ENCODE results near the gene PIRT. TPM values are rescaled to one million over a fixed set of nuclear protein-coding genes. Genes with fewer than 3 reads are reported as not detected.

Gene PIRT
- total and polyA plus RNA-seq, 5 donors: 0.02 to 0.11 TPM; not detected in 3

DNA sequence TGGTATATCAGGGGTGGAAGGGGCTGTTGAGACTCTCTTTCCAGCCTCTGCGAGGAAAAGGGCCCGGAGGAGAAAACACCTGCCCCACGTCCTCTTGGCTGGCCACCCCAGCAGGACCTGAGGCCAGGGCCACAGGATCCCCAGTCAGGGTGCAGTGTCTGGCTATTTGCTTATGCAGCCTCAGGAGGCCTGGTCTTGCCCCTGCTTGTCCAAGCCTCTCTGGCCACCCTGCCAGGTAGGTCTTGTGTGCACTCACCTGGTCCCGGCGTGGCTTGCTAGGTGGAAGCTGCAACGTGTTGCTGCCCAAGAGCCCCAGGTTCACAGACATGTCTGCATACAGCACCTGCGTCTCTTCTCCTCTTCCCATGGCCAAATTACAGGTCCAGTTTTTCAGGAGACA lies 34.5 kb downstream of the PIRT start:
- Histone ChIP-seq H3K27ac (ENCODE audit: low read length) (no peak overlapping the region), H3K4me3 (ENCODE audit: low read length) (no peak overlapping the region), H3K9me3 (ENCODE audit: control insufficient read depth, low read length) (no peaks in the 10 kb centered on the region), H3K27me3 (ENCODE audit: control insufficient read depth, insufficient read depth) (no peaks in the 10 kb centered on the region), H3K4me1 (ENCODE audit: control insufficient read depth, insufficient read depth, low read length) (no peaks in the 10 kb centered on the region)
- intact Hi-C loops (cut with DNase I): no loop called here
- no peak for ATAC-seq
- DNase-seq: no peak
- WGBS: 92% methylated on average over 7 of the region's 7 CpGs

DNA sequence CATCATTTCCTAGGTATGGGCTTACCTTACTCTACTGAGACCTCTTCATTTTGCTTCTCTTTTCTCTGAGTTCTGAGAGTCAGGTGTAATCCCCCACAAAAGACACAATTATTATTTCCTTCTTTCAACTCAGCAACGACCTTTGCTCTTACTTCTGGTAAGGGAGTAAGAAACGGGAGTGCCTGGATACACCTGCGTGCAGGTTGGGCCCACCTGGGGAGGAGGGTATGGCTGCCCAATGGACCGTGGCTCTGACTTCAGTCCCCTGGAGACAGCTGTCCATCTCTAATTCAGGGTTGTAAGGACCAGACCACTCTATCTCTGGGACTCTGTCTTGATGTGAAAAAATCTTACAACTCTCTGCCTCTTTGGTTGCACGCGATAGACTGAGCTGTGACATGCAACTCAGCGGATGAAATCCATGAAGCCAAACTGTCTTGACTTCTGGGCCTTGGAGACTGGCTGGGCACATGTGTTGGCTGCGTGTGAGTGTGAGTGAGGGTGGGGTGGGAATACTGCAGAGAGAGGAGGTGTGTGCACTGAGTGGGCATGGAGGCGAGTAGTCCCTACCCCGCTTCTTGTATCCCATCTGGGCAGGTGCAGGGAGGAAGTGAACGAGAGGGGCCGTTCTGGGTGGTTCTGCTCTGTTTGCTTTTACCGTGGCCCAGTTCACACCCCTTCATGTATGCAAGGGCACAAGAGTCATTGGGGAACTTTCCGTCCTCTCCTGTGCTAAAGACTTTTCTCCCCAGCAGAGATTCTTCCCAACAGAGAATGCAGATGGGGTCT lies 35.2 kb downstream of the PIRT start:
- H3K27ac ChIP-seq (ENCODE audit: low read length): no peak overlapping the region
- ATAC-seq (no peak), DNase-seq (no peak)
- H3K4me1 ChIP-seq (ENCODE audit: control insufficient read depth, insufficient read depth, low read length): peaks cover 4% of the 10 kb centered on the region
- WGBS: 85% methylated on average over 14 of the region's 14 CpGs
- intact Hi-C loops (cut with DNase I): no loop called here
- no peak overlapping the region for H3K4me3 ChIP-seq (ENCODE audit: low read length)
- no peaks in the 10 kb centered on the region for H3K27me3 ChIP-seq (ENCODE audit: control insufficient read depth, insufficient read depth)
- H3K9me3 ChIP-seq (ENCODE audit: control insufficient read depth, low read length): no peaks in the 10 kb centered on the region

DNA sequence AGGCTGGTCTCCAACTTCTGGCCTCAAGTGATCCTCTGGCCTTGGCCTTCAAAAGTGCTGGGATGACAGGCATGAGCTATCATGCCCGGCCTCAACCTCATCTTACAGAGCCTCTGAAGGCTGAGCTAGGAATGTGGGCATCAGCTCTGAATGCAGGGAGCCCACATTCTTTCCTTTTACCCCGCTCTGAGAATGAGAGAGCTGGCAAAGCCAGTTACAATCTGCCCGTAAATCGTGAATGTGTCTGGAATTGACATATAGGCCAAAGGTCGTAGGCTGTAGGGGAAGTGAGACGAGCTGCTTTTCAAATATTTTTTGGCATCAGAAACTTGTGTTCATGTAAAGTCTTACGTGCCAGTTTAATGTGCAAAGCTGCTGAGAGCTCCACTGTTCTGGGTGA lies 38.5 kb downstream of the PIRT start:
- Histone ChIP-seq H3K9me3 (ENCODE audit: control insufficient read depth, low read length) (no peaks in the 10 kb centered on the region), H3K27ac (ENCODE audit: low read length) (no peak overlapping the region), H3K4me1 (ENCODE audit: control insufficient read depth, insufficient read depth, low read length) (peaks cover 6% of the 10 kb centered on the region), H3K27me3 (ENCODE audit: control insufficient read depth, insufficient read depth) (no peaks in the 10 kb centered on the region), H3K4me3 (ENCODE audit: low read length) (no peak overlapping the region)
- WGBS: 67% methylated on average over 7 of the region's 7 CpGs
- ATAC-seq: no peak
- DNase-seq: no peak
- intact Hi-C loops (cut with DNase I): no loop called here

DNA sequence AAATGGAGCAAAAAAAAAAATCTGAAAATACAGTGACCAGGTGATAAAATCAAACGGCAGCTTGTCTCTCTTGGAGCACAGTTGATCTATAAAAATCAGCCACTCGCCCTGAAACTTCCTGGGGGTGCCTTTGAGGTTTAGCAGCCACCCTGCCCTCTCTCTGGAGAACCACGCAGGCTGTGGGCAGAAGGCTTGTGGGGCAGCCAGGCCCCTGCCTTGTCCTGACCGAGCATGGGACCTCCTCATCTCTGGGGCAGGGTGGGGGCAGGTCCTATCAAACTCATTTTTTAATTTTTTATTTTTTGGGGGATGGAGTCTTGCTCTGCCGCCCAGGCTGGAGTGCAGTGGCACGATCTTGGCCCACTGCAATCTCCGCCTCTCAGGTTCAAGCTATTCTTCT lies 39.0 kb downstream of the PIRT start:
- Histone ChIP-seq H3K4me3 (ENCODE audit: low read length) (no peak overlapping the region), H3K9me3 (ENCODE audit: control insufficient read depth, low read length) (no peaks in the 10 kb centered on the region), H3K27ac (ENCODE audit: low read length) (no peak overlapping the region), H3K4me1 (ENCODE audit: control insufficient read depth, insufficient read depth, low read length) (peaks cover 6% of the 10 kb centered on the region), H3K27me3 (ENCODE audit: control insufficient read depth, insufficient read depth) (no peaks in the 10 kb centered on the region)
- ATAC-seq (no peak), DNase-seq (no peak)
- intact Hi-C loops (cut with DNase I): no loop called here
- WGBS: 77% methylated on average over 7 of the region's 7 CpGs

DNA sequence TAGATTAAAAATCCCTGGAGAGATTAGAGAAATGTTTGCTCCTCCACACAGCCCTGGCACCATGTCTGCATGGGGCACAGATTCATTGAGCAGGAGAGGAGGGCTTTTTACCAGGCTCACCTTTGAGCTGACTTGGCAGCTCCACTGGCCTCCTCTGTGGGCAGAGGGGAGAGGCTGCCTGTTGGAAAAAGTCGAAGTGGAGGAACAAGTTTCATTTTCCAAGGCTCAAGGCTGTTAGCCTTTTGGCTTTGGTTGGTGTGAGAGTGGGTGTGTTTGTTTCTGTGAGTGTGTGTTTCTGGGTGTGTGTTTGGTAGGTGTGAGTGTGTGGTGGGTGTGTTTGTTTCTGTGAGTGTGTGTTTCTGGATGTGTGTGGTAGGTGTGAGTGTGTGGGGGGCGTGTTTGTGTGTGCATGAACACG lies 39.5 kb downstream of the PIRT start:
- H3K27me3 ChIP-seq (ENCODE audit: control insufficient read depth, insufficient read depth): no peaks in the 10 kb centered on the region
- 43% methylated on average over 3 of the region's 3 CpGs for WGBS
- peaks cover 6% of the 10 kb centered on the region for H3K4me1 ChIP-seq (ENCODE audit: control insufficient read depth, insufficient read depth, low read length)
- H3K27ac ChIP-seq (ENCODE audit: low read length): no peak overlapping the region
- DNase-seq: no peak
- ATAC-seq: peak; percentile 56 to 68
- no peaks in the 10 kb centered on the region for H3K9me3 ChIP-seq (ENCODE audit: control insufficient read depth, low read length)
- intact Hi-C loops (cut with DNase I): no loop called here
- no peak overlapping the region for H3K4me3 ChIP-seq (ENCODE audit: low read length)

DNA sequence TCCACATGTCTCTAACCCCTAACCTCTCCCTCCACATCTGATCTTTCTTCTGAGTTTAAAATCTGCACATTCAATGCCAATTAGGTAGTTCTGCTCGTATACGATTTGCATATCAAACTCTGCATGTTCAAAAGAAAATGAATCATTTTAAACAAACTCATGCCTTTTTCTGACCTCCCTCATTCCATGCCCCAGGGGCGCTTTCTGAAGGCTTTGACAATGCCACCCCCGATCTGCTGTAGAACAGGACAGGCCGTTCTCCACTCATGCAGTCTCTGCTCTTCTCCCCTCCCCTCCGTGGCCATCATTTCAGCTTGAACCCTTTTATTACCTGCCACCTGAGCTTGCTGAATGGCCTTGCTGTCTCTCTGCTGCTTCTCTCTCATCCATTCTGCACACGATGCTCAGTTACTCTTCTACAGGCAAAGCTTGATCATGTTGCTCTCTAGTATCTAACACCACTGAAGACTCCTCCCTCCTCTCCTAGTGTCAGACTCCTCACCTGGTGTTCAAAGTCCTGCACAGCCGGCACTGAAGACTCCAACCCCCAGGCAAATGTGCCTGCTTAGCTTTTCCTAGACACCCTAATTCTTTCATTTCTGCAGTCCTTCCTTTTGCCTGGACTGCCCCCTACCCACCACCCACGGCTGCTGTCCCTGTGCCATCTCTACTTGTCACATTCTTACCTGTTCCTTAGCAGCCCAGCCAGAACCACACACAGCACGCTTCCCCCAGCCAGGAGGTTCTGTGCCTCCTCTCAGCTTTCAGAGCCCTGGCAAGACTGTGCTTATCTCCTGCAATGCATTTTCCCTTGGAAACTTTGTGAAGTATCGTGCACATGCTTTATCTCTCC lies 40.2 kb downstream of the PIRT start:
- WGBS: 60% methylated on average over 11 of the region's 11 CpGs
- peak; percentile 11 to 46 for ATAC-seq
- H3K4me3 ChIP-seq (ENCODE audit: low read length): no peak overlapping the region
- intact Hi-C loops (cut with DNase I): no loop called here
- peaks cover 6% of the 10 kb centered on the region for H3K4me1 ChIP-seq (ENCODE audit: control insufficient read depth, insufficient read depth, low read length)
- DNase-seq: no peak
- H3K27ac ChIP-seq (ENCODE audit: low read length): no peak overlapping the region
- no peaks in the 10 kb centered on the region for H3K9me3 ChIP-seq (ENCODE audit: control insufficient read depth, low read length)
- no peaks in the 10 kb centered on the region for H3K27me3 ChIP-seq (ENCODE audit: control insufficient read depth, insufficient read depth)

DNA sequence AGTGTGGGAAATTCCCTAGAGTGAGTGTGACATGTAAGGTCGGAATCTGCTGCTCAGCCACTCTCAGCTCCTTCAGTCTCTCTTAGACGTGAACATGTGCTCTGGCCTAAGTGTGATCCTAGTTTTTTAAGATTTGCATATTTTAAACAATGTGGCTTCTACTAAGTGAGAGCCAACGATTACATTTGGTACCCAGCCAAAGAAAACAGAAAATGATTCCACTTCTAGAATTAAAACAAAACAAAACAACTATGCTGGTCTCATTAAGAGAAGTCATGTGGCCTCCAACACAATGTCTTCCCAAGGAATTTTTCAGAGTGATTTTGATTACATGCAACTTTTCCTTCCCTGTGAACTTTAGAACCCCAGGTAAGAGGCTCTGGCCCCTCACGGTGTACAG lies 44.1 kb downstream of the PIRT start:
- H3K4me3 ChIP-seq (ENCODE audit: low read length): no peak overlapping the region
- ATAC-seq (no peak), DNase-seq (no peak)
- H3K27ac ChIP-seq (ENCODE audit: low read length): no peak overlapping the region
- no peaks in the 10 kb centered on the region for H3K9me3 ChIP-seq (ENCODE audit: control insufficient read depth, low read length)
- no peaks in the 10 kb centered on the region for H3K27me3 ChIP-seq (ENCODE audit: control insufficient read depth, insufficient read depth)
- H3K4me1 ChIP-seq (ENCODE audit: control insufficient read depth, insufficient read depth, low read length): peaks cover 6% of the 10 kb centered on the region
- WGBS: 44% methylated on average over 4 of the region's 4 CpGs
- intact Hi-C loops (cut with DNase I): no loop called here

DNA sequence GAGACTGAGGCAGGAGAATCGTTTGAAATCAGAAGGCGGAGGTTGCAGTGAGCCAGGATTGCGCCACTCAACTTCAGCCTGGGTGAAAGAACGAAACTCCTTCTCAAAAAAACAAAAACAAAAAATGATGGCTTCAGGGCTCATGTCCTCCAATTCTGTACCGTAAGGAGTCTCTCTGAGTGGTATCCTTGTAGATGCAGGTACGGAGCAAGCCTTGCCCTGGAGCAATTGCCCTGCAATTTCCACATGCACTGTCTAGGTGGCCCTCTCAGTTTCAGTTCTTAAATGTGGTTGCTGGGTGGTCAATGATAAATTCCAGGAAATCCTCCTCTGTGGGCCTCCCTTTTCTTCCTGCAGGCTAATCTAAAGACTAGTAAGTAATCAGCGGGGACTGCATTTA lies 44.6 kb downstream of the PIRT start:
- ATAC-seq: no peak
- intact Hi-C loops (cut with DNase I): no loop called here

DNA sequence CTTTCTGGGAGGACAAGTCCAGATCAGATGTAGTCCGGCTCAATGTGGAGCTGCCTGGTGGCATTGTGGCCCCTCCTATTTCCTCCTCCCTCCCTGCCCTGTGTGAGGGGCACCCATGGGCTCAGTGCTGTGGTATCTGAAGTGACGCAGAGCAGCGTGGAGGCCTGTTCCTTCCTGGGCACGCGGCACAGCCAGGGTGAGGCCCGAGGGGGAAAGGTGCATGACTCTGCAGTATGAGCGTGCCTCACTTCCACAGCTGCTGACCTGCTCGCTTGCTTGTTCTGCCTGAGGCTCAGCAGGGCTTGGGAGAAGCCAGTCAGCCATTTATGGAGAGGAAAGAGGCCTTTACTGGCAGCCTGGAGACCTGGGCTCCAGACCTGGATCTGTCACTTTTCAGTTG lies 45.7 kb downstream of the PIRT start:
- Histone ChIP-seq H3K9me3 (ENCODE audit: control insufficient read depth, low read length) (no peaks in the 10 kb centered on the region), H3K4me3 (ENCODE audit: low read length) (no peak overlapping the region), H3K4me1 (ENCODE audit: control insufficient read depth, insufficient read depth, low read length) (no peaks in the 10 kb centered on the region), H3K27me3 (ENCODE audit: control insufficient read depth, insufficient read depth) (no peaks in the 10 kb centered on the region), H3K27ac (ENCODE audit: low read length) (no peak overlapping the region)
- no peak for DNase-seq
- no peak for ATAC-seq
- intact Hi-C loops (cut with DNase I): no loop called here
- 87% methylated on average over 8 of the region's 8 CpGs for WGBS

More for the DNA sequence above, 44.6 kb downstream of the PIRT start:
- H3K9me3 ChIP-seq (ENCODE audit: control insufficient read depth, low read length): no peaks in the 10 kb centered on the region
- H3K27ac ChIP-seq (ENCODE audit: low read length): no peak overlapping the region
- H3K4me1 ChIP-seq (ENCODE audit: control insufficient read depth, insufficient read depth, low read length): peaks cover 6% of the 10 kb centered on the region
- DNase-seq: no peak
- no peaks in the 10 kb centered on the region for H3K27me3 ChIP-seq (ENCODE audit: control insufficient read depth, insufficient read depth)
- no peak overlapping the region for H3K4me3 ChIP-seq (ENCODE audit: low read length)
- 90% methylated on average over 7 of the region's 7 CpGs for WGBS

DNA sequence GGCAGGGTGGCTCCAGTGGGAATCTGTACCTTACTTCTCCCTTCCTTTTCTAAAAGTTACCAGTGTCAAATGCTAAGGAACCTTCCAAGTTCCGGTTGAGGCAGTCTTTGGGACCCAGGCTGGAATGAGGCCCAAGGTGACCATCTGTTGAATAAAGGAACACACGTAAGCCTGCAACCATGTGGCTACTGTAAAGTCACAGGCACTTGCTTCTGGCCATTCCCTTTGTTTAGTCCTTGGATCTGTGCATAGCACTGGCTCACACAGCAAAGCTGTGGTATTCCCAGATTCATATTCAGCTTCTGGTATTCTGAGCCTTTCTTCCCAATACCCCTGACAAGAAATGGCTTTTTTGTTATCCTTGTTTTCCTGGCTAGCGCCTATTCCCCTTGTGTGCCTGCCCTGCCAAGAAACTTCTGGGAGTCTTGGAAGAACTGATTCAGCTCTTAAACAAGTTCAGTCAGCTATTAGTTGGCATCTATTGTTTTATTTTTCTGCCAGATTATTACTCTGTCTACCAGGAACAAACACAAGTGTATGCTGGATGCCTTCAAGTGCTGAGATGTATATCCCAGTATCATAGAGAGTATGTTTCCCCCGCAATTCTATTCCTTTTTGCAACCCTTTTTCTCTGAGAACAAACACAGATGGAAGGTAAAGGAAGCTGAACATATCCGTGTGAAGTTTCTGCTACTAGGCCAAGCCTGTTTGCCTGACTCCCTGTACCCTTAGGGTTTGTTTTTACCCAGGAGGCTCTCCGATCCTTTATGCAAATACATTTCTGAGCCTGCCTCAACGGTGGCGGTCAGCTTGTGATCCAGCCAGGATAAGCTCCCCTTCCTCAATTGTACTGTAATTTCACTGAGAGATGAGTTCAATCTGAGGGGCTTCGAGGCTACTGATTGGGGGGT lies 47.1 kb downstream of the PIRT start:
- WGBS: 63% methylated on average over 9 of the region's 9 CpGs
- Histone ChIP-seq H3K9me3 (ENCODE audit: control insufficient read depth, low read length) (no peaks in the 10 kb centered on the region), H3K4me3 (ENCODE audit: low read length) (no peak overlapping the region), H3K27me3 (ENCODE audit: control insufficient read depth, insufficient read depth) (no peaks in the 10 kb centered on the region), H3K4me1 (ENCODE audit: control insufficient read depth, insufficient read depth, low read length) (no peaks in the 10 kb centered on the region), H3K27ac (ENCODE audit: low read length) (no peak overlapping the region)
- ATAC-seq (peak; percentile 39 to 84), DNase-seq (peak in 1 of 3 donors; percentile 65)
- intact Hi-C loops (cut with DNase I): no loop called here

Data from right cardiac atrium (tissue), 5 donors.